ENCODE results near the gene STAB2.
"Not testable (repeated sequence)": the region's sequence is repeated elsewhere in the genome, so short reads cannot be mapped to it uniquely, and the experiment has no call there.

STAB2 gene

DNA sequence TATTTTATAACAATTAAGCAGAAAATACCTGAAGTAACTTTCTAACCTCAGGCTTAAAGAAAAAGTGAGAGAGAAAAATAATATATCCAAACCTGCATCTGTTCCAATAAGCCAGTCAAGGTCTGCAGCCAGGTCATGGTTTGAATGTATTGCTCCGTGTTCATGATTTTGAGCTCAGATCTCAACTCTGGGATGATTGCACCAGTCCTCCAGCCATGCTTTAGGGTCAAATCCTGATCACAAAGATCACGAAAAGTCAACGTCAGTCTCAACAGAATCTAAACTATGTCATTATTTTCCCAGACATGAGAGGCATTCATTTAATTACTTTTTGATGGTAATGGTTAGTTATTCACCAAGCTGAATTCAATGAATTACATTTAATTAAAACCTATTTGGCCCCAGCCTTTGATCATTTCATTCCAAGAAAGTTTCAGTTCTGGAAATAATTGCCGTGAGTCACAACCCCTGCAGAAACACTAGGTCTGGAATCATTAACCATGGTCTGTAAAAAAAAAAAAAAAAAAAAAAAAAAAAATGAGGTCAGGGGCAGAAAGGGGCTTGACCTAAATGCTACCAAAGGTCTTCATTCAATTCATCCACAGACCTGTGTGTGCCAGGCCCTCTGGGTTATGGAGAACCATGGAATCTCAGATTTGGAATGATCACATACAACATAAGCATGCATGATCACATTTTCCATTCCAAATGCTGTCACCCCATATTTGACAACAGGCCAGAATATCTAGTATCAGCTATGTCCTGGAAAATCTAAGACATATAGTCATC, 198.4 kb downstream of the STAB2 start:
- no peak for DNase-seq

DNA sequence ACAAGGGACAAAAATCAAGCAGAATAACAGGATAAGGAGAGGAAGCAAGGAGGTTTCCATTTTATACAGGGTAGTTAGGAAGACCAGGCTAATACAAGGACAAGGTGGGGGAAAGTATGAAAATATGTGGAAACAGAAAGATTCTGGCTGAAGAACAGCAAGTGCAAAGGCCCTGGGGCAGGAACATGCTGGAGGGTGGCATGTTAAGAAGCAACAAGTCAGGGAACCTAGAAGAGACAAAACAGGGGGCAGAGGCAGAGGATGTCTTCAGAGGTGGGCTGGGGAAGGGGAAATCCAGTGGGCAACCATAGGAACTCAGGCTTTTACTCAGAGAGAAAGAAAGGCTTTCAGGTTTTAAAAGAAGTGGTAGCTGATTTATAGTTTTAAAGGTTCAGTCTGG, 199.1 kb downstream of the STAB2 start:
- no peak for DNase-seq

DNA sequence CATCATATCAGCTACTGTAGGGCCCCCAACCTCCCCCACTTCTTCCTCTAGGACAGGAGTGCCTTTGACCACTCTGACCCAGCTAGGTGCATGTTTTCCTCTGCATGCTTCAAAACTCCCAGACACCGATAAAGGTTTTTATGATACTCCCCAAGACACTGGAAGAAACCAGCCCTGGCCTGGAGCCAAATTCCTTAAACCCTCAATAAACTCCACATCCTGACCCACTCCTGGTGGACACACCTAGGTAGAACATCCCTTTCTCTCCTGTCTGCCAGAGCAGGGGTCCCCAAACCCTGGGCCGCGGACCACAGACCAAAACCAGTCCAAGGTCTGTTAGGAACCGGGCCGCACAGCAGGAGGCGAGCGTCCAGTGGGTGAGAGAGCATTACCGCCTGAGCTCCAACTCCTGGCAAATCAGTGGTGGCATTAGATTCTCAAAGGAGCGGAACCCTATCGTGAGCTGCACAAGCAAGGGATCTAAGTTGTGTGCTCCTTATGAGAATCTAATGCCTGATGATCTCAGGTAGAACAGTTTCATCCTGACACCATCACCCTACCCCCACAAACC, 204.4 kb downstream of the STAB2 start:
- DNase-seq, result no peak

DNA sequence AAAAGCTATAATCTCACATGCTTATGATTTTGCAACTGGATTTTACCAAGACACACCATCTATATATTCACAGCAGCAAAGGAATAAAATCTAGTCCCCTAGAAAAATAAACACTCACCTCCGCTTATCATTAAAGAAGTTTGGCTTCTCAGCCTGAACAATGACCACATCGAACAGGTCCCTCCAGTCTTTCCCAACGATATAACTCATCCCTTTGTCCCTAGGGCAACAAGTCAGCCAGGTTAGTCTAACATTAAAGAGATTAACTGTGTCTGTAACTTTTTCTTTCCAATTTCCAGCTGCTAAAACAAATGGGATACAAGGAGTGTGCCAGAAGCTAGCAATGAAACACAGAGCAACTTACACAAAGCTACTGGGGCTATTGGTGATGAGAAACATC, 206.0 kb downstream of the STAB2 start:
- DNase-seq, result no peak

DNA sequence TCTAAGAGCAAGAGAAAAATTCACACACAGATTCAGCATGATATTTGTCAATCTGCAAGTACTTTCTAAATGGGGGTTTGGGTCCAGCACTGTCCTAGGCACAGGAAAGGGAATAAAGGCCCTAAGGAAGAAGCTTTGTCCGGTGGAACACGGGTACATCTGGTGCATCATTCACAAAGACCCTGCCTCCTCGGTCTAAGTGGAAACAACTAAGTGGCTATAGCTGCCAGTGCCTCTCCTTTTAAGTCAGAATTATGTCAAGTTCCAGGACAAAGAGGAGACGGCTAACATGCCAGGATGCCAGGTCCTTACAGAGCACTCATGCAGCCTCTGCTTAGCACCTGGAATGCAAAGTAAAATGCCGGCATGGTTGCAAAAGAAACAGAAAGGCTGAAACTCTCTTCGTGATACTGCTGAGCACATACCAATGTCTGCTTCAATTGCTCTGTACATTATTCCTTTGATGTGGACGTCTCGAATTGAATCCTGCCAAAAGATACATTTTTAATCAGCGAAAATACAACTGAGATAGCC, 206.5 kb downstream of the STAB2 start:
- DNase-seq, result no peak

DNA sequence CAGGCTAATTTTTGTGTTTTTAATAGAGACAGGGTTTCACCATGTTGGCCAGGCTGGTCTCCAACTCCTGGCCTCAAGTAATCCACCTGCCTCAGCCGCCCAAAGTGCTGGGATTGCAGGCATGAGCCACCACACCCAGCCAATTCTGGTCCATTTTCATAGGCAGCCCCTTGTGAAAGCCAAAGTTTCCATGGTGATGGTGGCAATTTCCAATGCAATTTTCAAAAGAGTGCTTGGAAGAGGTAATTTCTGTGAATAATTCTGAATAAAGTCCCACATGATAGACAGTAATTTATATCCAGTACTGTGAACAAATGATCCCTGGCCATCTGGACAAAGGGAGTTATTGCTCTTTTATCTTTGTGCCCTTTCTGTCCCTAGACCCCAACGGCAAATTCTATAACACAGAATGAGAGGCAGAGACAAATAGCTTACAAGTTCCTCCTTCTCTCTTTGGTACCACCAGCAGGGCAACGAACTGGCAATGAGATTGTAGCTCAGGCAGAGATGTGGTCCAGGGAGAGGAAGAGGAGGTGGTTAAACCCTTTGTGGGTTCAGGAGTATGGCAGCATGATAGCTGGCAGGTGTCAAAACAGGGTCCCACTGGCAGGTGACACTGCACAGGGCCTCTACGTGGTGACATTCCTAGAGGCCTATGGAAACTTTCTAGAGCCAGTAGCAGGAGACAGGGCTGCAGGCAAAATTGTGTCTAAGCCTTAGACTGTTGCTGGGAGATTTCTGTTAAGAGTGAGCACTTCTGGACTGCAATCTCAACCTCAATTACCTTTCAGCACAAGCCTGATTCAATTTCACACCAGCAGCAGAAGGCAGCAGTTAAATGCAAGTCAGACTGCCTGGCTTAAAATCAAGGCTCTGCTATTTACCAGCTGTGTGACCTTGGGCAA, 207.5 kb downstream of the STAB2 start:
- no peak for DNase-seq

DNA sequence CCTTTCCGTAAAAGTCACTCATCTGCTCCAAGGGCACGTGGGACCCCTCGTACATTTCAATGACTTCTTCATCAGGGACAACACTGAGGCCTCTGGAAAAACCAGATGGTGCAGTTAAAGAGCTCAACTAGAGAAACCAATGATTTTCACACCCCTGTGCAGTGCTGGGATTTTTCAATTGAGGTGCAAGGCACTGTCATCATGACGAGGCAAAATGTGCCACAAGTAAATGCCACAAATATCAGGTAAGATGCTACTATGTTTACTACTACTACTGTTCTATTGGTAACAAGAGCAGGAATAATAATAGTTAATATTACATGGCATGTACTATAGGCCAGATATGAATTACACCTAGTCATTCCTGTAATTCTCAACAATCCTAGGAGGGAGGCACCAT, 211.5 kb downstream of the STAB2 start:
- DNase-seq, result no peak

DNA sequence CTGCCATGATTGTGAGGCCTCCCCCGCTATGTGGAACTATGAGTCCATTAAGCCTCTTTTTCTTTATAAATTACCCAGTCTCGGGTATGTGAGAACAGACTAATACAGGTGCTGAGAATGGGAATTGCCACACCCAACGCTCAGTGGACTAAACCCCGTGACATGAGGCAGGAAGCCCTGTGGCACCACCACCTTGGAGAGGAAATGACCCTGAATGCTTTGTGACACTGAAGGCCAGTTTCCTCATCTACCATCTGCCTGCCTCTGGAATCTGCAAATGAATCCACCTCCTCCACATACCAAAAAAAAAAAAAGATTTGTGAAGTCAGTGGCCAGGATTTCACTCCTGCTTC, 212.4 kb downstream of the STAB2 start:
- DNase-seq, result no peak

DNA sequence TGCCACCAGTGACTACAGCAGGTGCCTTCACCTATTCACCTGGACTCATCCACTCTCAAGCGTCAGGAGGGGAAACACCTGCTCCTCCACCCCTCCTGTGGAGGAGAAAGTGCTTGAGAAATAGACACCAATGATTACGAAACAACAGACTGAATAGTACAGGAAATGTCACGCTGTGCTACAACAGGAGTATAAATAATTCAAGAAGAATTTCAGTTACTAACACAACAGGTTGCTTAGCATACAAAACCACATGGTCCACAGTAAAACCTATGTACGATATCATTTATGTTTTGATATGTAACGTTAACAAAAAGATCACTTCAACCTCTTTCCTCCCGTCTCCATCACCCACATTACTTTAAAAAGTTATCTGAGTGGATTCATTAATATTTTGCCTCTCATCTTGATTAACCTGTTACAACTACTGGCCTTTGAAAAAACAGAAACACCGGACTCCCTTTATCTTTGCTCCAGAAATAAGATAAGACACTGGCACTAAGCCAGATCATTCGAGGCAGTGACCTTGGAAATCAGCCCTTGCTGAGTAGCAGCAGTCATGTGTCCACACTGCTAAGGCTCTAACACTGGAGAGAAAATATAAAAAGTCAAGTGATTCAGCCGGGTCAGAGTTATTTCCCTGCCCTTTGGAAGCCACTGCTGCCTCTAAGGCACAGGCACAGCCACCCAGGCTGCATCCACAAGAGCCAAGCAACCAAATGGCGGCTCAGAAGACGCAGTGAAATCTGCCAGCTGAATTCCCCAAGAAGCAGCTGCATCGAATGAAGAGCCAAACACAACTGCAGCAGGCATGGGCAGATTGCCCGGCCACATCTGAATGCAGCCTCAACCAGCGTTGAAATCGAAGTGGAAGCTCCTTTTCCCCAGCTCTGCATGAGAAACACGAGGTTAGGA, 213.0 kb downstream of the STAB2 start:
- no peak for DNase-seq

DNA sequence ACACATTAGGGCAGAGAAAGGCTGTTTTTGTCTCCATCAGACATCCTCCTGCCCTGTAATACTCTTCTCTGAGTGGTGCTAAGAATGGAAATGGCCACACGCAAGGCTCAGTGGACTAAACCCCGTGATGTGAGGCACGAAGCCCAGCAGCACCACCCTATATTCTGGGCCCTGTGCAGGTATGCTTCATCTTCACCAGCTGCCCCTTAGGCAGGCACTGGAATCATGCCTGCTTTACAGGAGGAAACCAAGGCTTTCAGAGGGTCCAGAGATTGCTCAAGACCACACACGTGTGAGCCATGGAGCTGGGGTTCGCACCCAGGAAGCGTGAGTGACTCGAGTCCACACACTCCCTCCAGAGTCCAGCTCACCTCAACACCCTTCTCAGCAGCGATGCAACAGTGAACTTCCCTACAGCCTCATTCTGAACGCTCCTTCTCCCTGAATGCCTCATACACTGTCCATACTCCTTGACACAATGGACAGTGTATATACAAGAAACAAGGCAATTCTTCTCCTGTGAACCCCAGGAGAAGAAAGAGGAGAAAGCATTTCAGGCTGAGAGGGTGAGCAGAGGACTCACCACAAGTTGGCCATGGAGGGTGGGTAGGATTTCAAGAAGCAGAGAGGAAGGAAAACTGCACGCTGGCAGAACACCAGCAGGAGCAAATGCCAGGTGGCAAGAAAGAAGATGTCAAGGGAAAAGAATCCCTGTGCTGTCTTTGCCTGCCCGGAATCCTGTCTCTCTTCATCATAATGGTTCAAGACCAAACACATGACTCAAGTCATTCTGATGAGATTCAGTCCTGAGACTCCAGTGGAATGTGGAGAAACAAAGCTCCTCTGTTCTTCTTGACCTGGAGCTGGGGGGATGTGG, 214.9 kb downstream of the STAB2 start:
- DNase-seq, result no peak

DNA sequence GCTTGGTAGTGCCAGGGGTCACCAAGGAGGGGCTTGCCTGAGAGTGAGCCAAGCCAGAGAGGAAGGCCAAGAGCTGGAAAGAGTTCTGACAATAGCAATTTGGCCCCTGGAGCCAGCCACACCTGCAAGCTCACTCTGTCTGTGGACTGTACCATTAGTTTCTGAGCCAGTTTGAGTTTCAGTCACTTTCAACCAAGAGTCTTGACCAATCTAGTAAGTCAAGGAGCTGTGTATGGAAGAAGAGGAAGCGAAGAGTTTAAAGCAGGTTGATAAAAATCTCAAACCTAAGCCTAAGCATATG, 215.5 kb downstream of the STAB2 start:
- DNase-seq, result no peak

DNA sequence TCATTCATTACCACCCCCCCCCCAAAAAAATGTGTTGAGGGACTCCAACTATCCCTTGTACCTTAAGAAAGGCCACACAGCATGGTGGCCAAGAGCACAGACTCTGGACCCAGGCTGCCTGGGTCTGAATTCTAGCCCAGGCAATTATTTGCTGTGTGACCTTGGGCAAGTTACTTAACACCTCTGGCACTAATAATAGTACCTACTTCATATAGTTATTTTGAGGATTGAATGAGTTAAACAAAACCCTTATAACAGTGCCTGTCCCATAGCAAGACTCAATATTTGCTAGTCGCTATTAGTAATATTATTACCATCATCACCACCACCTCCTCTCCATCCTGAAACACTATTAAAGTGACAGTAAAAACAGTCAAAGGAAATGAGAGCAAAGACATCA, 216.8 kb downstream of the STAB2 start:
- no peak for DNase-seq

DNA sequence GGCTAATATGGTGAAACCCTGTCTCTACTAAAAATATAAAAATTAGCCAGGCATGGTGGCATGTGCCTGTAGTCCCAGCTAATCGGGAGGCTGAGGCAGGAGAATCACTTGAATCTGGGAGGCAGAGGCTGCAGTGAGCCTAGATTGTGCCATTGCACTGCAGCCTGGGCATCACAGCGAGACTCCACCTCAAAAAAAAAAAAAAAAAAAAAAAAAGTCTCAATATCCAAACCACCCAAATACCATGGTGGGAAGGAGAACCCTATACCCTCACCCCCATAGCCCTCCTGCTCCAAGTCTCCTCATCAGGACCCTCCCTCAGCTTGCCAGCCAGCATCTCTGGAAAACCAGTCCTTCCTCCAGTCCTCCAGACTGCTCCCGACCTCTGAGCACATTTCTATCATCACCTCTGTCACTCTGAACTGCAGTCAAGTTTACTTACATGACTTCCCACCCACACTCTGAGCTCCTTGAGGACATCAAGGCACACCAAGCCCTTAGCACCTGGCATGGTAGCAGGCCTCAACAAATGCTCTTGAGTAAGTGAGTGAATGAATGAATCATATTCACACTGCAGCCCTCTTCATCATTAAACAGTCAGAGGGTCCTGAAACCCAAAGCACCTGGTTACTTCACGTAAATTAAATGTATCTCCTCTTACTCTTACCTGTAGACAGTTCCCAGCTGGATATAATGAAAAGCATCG, 218.7 kb downstream of the STAB2 start:
- DNase-seq, result no peak

DNA sequence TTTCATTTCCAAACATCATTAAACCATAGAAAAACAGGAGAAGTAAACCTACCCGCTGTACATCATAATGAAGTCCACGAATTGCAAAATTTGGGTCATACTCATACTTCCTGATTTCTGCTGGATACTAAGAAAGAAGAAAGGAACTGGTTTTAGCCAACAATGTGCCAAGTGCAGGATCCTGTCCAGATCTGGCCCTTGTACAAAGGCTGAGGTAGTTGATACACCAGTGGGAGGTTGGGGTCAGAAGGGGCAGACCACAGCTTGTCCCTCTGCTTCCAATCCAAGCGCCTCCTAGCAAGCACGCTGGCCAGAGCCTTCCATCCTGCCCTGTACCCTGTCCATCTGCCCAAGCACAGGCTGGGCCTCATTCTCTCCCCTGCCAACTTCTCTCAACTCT, 219.7 kb downstream of the STAB2 start:
- DNase-seq, result no peak

DNA sequence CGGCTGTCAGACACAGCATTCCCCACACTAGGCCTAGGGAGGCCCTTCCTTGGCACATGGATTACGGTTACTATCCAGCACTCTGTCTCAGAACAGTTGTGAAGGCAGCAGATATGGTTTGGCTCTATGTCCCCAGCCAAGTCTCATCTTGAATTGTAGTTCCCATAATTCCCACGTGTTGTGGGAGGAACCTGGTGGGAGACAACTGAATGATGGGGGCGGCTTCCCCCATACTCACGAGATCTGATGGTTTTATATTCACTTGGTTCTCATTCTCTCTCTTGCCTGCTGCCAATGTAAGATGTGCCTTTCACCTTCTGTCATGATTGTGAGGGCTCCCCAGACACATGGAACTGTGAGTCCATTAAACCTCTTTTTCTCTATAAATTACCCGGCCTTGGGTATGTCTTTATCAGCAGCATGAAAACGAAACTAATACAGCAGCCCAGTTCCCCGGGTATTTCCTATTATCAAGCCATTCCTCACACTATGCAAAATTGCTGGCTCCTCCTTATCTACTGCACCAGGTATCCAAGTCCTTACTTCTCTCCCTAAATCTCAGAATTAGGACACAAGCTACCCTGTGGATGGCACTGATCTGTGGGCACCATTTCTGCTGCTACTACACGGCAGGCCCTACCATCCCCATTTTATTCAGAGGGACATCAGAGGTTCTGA, 220.6 kb downstream of the STAB2 start:
- DNase-seq, result no peak

DNA sequence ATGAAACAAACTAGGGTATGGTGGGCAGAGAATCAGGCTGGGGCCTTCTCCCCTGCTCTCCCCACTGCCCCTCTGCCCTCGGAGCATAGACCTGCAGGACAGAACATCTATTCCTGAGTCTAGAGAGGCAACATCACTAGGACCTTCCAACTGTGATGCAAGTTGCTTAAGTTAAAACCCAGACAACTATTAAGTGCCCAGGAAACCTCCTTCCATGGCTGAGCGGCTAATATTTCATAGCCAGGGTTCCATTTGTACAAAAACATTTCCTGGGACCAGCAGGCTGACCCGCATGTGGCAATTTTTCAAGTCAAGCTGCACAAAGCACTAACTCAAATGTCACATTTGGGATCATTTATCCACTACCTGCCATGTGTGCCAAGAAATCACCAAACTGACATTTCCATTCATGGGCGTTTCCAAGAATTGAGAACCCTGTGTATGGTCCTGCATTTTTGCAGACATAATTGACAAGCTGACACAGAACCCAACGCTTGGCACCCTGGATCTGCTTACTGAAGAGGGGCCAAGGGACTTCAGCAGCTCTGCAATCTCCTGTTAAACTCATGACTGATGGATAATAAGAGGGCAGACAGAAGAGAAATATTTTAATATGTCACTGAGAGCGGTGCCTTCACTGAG, 221.3 kb downstream of the STAB2 start:
- DNase-seq, result no peak

DNA sequence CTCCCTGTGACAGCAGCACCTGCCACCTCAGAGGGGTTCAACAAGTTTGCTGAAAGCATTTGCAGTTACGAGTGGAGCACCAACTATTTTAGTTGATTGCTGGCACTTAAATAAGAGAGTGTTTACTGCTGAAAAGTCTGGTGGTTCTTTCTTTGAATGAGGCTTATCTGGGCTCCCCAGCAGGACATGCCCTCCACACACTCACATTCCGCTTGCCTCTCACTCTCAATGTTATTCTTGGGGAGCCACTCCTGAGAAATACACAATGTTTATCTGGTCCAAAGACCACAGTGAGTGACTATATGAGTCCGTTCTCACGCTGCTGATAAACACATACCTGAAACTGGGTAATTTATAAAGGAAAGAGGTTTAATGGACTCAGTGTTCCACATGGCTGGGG, 222.1 kb downstream of the STAB2 start:
- DNase-seq, result no peak

DNA sequence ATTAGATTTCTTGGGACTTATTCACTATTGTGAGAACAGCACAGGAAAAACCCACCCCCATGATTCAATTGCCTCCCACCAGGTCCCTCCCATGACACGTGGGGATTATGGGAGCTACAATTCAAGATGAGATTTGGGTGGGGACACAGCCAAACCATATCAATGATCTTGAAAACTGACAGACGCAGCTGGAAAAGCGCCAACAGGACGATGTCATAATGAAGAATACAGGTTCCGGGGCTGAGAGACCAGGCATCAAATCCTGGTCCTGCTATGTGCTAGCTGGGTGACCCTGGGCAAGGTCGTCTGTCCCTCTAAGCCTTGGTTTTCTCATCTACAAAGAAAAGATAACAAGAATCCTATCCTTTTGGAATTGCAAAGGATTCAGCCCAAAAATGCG, 222.6 kb downstream of the STAB2 start:
- DNase-seq, result not testable (repeated sequence)

DNA sequence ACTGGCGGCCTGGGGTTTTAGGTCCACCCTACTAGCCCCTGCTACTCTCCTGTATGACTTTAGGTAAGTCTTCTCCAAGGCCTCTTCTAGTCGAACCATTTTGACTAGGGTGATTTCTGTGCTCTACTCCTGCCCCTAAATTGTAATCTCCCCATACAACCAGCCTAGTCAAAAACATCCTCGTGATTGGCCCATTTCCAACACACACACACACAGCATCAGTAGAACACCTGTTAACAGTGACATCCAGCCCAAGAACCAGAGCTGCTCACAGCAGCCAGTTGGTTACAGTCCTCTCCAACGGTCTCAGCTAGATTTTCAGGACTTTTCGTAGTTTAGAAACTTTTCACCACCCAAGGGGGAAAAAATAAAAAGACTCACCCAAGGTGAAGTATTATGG, 223.0 kb downstream of the STAB2 start:
- DNase-seq, result no peak

DNA sequence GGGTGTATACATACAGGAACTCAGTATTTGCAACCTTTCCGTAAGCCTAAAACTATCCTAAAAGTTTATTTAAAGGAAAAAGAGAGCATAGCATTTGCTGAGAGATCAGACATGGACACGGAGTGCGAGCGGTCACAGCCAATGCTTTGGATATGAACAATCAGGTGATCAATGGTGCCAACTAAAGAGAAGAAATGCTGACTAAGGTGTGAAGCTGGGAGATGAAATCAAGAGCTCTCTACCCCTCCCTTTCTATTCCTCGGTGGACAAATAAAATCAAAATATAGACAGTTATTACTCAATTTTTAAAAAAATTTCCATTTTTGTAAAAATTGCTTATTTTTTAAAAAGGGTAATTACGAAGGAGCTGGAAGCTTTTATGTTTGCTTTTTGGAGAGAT, 224.7 kb downstream of the STAB2 start:
- DNase-seq, result no peak
